ENCODE results near the gene TMBIM6.

DNA sequence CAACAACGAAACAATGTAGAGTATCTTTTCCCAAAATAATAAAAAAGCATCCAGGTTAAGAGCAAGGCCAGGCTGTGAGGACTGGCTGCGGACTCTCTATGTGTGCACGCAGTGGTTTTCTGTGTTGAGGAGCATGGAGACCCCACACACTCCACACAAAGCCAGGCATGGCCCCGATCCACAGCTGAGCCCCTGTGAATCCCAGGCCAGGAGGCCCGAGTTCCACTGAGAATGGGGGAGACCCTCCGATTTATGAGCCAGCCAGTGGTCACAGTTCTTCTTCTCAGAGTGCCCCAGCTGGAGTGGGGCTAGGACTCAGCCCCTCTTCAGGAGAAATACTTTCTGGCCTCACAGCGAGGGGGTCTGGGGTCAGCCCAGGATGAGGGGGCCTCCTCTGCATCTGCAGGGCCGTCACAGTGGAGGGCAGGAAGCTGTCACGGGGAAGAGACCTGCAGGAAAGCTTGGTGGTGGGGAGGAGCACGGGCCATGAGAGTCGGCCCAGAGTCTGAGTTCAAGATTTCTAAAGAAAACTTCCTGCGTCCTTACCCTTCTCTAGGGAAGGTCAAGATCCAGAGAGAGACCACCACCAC lies 66.7 kb downstream of the TMBIM6 start:
- TF ChIP-seq ELF4 (CRISPR knock-in tag; IDR thresholded peaks at IDR 0.05) (no peak), EHMT2 (IDR thresholded peaks at IDR 0.05) (no peak), ZNF707 (CRISPR knock-in tag; conservative IDR thresholded peaks at IDR 0.05) (no peak), FOXJ3 (CRISPR knock-in tag; IDR thresholded peaks at IDR 0.05) (no peak), TAF1 (IDR thresholded peaks at IDR 0.05; ENCODE audit: control insufficient read depth, extremely low read depth, insufficient read depth, low read length, severe bottlenecking) (no peak), SMAD4 (CRISPR knock-in tag; conservative IDR thresholded peaks at IDR 0.05) (no peak), ZBTB5 (IDR thresholded peaks at IDR 0.05) (no peak), ARNT (IDR thresholded peaks at IDR 0.05) (no peak)
- TF ChIP-seq, protein P1, sequence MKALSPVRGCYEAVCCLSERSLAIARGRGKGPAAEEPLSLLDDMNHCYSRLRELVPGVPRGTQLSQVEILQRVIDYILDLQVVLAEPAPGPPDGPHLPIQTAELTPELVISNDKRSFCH (CRISPR knock-in tag; IDR thresholded peaks at IDR 0.05): no peak
- TF ChIP-seq, protein P1 (tag; IDR thresholded peaks at IDR 0.05): no peak

Measured in K562 (cell line).